GM08714 (cell line): ENCODE measurements around the gene ANKRD55.
"Not testable (repeated sequence)": the region's sequence is repeated elsewhere in the genome, so short reads cannot be mapped to it uniquely, and the experiment has no call there.

Source experiments
- H3K4me3 ChIP-seq: fragments of 200-500 bp; sonication (Bioruptor generic); 2 replicates; pipeline ENCODE4 v1.5.1; 2014; ENCODE audit warnings: mild to moderate bottlenecking, low read length, inconsistent platforms
- ZNF274 ChIP-seq: IDR thresholded peaks from 2 replicates; pipeline ENCODE4 v1.6.1; 2012; ENCODE audit warnings: mild to moderate bottlenecking, low read depth, low read length

Gene ANKRD55

DNA sequence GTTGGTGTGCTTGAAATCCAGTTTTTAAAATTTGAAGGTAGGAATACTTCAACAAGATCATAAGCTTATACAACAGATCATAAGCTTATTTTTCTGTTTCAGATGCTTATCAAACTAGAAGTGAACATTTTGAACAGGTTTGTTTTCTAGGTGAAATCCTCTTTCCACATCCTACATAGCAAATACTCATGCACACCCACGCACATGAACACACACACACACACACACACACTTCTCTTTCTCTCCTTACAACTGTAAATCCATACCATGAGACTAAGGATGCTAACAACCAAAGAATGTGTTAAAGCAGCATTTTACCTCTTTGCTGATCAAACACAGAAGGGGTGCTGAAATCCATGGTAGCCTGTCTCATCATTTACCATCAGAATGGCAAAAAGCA lies 592 bp downstream of the ANKRD55 start:
- TF ChIP-seq ZNF274, result no peak
- no peak overlapping the region for H3K4me3 ChIP-seq

DNA sequence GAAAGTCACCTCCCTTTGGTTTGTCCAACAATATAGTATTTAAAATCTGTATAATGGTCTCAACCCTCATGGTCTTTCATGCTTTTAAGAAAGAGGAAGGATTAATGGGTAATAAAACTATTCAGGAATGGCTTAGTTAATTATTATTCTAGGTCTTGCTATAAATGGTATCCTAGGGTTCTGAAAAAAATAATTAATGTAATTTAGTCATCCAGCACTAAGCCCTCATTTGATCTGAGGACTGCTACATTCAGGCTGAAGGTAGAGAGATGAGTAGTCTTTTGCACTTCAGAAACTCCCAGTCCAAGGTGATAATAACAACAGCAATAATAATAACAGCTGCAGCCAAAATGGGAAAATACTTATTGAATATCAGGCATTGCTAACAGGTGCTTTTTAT lies 2.6 kb downstream of the ANKRD55 start:
- TF ChIP-seq ZNF274, result no peak
- H3K4me3 ChIP-seq, result no peak overlapping the region

DNA sequence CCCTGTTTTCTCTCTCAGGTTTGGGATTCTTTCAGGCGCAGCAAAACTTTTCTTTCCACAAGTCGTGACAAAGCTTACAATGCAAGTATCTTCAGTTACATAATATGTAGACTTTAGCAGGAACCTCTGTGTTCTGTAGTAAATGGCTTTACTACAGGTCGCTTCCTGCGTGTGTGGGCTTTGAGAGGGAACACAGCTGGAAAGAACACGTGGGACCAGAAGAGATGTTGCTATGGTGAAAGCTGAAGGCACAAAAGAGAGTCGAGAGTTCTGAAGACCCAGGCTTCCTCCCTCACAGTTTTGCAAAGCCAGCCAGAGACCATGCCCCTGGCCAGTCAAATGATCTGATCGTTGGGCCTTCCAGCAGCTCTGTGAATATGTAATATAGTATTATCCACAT lies 4.0 kb downstream of the ANKRD55 start:
- no peak for TF ChIP-seq ZNF274
- H3K4me3 ChIP-seq, result no peak overlapping the region

DNA sequence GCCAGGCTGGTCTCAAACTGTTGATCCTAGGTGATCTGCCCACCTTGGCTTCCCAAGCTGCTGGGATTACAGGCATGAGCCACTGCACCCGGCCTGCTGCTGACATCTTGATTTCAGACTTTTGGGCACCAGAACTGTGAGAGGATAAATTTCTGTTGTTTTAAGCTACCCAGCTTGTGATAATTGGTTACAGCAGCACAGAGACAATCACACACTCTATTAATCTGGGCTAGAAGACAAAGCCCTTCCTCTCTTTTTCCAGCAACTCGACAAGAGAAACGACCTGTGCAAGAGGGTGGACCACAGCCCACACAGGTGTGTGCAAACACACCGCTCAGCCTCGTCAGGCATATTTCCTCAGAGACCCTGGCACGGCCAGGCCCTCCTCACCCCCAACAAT lies 4.5 kb downstream of the ANKRD55 start:
- H3K4me3 ChIP-seq, result no peak overlapping the region
- no peak for TF ChIP-seq ZNF274

DNA sequence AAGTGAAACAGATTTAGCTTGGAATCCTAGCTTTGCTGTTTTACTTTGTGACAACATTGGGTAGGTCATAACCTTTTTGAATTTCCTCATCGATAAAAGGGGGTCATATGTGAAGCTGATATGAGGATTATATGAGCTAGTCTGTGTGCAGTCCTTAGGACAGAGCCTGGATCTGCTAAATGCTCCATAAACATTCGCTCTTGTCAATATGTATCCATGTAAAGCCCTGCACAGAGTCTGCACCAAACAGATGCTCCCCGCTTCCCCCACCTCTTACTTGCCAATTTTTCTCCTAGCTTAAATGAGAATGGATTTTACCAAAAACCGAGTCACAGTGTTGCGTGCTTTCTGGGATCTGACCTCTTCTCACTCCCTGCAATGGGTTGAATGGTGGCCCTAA lies 5.4 kb downstream of the ANKRD55 start:
- H3K4me3 ChIP-seq, result no peak overlapping the region
- no peak for TF ChIP-seq ZNF274

DNA sequence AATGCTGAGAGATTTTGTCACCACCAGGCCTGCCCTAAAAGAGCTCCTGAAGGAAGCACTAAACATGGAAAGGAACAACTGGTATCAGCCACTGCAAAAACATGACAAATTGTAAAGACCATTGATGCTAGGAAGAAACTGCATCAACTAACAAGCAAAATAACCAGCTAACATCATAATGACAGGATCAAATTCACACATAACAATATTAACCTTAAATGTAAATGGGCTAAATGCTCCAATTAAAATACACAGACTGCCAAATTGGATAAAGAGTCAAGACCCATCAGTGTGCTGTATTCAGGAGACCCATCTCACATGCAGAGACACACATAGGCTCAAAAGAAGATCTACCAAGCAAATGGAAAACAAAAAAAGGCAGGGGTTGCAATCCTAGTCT lies 9.8 kb downstream of the ANKRD55 start:
- not testable (repeated sequence) for H3K4me3 ChIP-seq

DNA sequence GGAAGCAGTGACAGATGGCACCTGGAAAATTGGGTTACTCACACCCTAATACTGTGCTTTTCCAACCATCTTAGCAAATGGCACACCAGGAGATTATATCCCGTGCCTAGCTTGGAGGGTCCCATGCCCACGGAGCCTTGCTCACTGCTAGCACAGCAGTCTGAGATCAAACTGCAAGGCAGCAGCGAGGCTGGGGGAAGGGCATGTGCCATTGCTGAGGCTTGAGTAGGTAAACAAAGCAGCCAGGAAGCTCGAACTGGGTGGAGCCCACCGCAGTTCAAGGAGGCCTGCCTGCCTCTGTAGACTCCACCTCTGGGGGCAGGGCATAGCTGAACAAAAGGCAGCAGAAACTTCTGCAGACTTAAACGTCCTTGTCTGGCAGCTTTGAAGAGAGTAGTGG lies 11.5 kb downstream of the ANKRD55 start:
- H3K4me3 ChIP-seq, result not testable (repeated sequence)

DNA sequence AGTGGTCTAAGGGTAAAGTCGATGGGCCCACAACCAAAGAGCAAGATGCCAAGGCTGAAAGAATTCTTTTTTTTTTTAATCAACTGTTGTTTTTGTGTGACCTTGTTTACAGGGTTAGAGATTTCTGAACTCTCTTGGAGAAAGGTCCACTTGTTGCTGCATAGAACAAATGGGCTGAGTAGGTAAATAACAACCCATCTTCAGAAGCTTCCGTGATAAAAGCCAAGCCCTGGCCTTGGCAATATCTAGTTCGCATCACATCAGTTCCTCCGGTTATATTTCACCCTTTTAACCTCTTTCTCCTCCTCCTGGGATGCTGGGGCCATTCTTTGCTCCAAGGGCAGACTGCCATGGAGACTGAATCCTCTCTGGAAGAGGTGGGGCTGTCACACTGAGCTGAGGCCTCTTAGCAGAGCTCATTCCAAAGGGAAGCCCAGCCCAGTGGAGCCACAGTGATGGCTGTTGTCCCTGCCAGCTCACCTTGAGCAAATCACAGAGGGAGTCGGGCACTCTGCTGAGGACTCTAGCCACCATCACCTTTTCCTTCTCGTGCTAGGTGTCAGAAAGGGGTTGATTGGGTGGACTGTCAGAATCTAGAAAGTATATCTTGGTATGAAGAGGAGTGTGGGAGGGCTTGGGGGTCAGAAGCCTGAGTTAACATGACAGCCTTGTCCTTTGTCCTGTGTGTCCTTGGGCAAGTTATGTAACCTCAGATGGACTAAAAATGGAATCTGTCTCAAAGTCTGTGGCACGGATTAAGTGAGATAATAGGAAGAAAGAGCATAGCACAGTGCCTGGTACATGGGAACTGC lies 17.9 kb downstream of the ANKRD55 start:
- H3K4me3 ChIP-seq, result no peak overlapping the region
- TF ChIP-seq ZNF274, result no peak

DNA sequence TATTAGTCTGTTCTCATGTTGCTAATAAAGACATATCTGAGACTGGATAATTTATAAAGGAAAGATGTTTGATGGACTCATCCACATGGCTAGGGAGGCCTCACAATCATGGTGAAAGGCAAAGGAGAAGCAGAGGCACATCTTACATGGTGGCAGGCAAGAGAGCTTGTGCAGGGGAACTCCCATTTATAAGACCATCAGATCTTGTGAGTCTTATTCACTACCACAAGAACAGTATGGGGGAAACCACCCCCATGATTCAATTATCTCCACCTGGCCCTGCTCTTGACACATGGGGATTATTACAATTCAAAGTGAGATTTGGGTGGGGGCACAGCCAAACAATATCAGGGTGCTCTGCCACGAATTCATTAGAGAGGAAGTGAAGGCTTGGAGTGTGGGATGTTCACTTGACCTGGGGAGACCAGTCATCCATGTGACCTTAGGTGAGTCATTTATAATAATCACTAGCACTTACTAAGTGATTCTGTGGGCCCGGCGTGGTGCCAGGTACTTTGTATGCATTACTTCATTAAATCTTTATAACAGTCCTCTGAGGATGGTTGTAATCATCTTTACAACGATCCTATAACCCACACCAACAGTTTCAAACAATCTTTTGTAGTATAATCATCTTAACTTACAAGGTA lies 19.1 kb downstream of the ANKRD55 start:
- H3K4me3 ChIP-seq, result not testable (repeated sequence)

DNA sequence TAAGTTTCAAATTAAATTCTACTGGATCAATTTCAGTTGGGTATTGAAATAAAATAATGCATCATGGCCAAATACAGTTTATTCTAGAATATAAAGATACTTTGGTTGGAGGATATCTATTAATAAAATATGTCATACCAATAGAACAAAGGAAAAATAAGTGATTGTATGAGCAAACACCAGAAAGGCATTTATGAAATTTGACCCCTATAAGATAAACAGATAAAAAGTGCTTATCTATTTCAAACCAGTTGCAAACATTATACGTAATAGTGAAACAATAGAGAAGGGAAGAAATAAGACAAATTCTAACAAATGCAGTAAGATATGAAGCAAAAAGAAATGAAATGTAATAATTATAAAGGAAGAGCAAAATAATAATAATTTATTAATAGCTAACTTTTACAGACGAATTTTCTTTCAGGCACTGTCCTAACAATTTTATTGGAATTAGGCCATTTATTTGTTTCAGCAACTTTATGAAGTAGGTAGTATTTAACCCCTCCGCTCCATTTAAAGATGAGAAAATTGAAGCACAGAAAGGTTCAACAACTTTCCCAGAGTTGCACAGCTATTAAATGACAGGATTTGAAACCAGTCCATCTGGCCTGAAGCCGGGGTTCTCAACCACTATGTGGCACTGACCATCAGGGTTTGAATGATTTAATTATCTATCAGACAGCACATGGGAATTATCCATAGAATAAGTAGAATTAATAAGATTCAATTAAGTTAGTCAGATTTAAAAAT lies 20.8 kb downstream of the ANKRD55 start:
- TF ChIP-seq ZNF274, result no peak
- H3K4me3 ChIP-seq, result no peak overlapping the region

DNA sequence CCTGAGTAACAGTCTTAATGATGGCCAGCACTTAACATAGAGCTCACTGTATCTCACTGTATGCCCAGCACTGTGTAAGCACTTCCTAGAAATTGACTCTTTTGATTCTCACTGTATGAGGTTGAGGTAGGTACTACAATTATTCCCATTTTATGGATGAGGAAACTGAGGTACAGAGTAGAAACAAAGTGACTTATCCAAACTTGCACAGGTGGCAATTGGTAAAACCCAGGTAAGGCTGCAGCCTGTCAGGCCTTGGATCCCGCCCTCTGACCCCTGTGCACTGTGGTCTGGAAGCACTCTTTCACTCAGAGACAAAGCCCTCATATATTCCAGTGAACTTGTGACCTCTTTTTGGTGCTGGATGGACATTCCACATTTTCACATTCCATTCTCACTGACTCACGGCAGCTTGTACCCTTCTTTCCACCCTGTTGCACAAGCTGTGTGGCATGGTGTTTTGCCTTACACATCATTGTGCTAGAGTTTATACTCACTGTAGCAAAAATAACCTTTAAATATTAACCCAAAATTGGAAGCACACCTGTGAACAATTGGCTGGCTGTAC lies 21.7 kb downstream of the ANKRD55 start:
- no peak overlapping the region for H3K4me3 ChIP-seq
- no peak for TF ChIP-seq ZNF274

DNA sequence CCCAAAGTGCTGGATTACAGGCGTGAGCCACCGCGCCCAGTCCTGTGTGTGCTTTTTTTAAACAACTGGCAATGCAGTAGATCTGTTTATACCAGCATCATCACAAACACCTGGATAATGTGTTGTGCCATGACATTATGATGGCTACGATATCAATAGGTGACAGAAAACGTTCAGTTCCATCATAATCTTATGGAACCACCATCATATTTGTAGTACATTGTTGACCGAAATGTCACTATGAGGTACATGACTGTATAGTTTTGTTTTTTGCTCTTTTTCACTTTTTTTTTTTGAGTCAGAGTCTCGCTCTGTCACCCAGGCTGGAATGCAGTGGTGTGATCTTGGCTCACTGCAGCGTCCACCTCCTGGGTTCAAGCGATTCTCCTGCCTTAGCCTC lies 24.4 kb downstream of the ANKRD55 start:
- no peak overlapping the region for H3K4me3 ChIP-seq
- no peak for TF ChIP-seq ZNF274

DNA sequence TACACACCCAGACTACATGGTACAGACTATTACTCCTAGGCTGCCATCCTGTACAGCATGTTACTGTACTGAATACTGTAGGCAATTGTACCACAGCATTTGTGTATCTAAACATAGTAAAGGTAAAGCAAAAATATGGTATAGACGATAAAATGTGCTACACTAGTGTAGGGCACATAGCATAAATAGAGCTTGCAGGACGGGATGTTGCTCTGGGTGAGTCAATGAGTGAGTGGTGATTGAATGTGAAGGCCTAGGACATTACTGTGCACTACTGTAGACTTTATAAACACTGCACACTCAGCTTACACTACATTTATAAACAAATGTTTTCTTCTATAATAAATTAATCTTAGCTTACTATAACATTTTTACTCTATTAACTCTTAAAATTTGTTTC lies 25.6 kb downstream of the ANKRD55 start:
- no peak for TF ChIP-seq ZNF274
- no peak overlapping the region for H3K4me3 ChIP-seq

DNA sequence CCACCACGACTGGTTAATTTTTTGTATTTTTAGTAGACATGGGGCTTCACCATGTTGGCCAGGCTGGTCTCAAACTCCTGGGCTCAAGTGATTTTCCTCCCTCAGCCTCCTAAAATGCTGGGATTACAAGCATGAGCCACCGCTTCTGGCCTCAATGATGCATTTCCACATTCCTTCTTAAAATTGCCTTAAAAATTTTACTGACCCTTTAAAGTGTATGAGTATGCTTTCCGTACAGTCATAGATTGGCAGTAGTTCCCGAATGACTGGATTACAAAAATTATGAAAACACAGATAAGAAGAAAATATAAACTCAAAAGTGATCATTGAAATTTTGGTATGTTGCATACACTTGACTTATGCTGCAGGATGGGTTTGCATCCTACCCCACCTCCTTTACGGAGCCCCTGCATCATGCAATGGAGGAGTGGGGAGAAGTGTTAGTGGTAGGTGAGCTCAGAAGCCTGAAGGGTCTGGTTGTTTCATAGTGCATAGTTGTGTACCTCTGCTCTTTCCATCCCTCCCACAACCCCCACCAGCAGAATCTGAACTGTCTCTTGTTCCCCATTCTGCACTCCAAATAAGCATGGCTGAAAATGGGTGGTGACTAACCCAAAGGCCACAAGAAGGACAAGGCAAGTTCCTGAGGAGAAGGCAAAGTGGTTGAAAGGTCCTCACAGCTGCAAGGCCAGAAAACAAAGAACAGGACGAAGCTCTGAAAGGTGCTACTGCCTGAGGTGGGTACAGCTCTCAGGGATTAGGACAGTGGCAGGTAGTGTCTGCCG lies 26.8 kb downstream of the ANKRD55 start:
- H3K4me3 ChIP-seq, result no peak overlapping the region
- TF ChIP-seq ZNF274, result no peak

DNA sequence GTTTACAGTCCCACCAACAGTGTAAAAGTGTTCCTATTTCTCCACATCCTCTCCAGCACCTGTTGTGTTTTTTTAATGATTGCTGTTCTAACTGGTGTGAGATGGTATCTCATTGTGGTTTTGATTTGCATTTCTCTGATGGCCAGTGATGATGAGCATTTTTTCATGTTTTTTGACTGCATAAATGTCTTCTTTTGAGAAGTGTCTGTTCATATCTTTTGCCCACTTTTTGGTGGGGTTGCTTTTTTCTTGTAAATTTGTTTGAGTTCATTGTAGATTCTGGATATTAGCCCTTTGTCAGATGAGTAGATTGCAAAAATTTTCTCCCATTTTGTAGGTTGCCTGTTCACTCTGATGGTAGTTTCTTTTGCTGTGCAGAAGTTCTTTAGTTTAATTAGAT lies 29.2 kb downstream of the ANKRD55 start:
- not testable (repeated sequence) for H3K4me3 ChIP-seq
